Gastroesophageal sphincter (tissue), 4 donors: ENCODE data around the gene SECISBP2. TPM values are rescaled to one million over a fixed set of nuclear protein-coding genes. Genes with fewer than 3 reads are reported as not detected.

Experiments used
- ATAC-seq: fragments of 150-250 bp; one replicate; pipeline ENCODE4 v1.9.1; 2016; ENCODE audit warnings: mild to moderate bottlenecking, moderate library complexity
- H3K27ac ChIP-seq, 4 donors: fragments of 200-600 bp; sonication (generic) in 3 of 4; 1 replicate in 3 of 4; 2 replicates in 1 of 4; pipeline ENCODE4 v1.5.1; 2016 to 2019
- H3K27me3 ChIP-seq: fragments of 200-600 bp; sonication (generic); one replicate; pipeline ENCODE4 v1.5.1; 2019
- H3K36me3 ChIP-seq, 2 donors: fragments of 200-600 bp; sonication (generic); one replicate each; pipeline ENCODE4 v1.5.1; 2019; ENCODE audit warnings: control low read depth in 1 of 2
- H3K4me1 ChIP-seq, 3 donors: fragments of 200-600 bp; sonication (generic); 1 replicate in 2 of 3; 2 replicates in 1 of 3; pipeline ENCODE4 v1.5.1; 2016 to 2019; ENCODE audit warnings: control low read depth in 2 of 3
- H3K4me3 ChIP-seq, 2 donors: fragments of 200-600 bp; sonication (generic); one replicate each; pipeline ENCODE4 v1.5.1; 2019; ENCODE audit warnings: mild to moderate bottlenecking in 1 of 2, moderate library complexity in 1 of 2
- H3K9me3 ChIP-seq, 3 donors: fragments of 200-600 bp; sonication (generic); one replicate each; pipeline ENCODE4 v1.5.1; 2017 to 2019; ENCODE audit warnings: control low read depth in 2 of 3
- EP300 ChIP-seq: sonication (generic); formaldehyde crosslinking; IDR thresholded peaks from one replicate; pipeline ENCODE4 v1.6.1; 2017; ENCODE audit warnings: antibody characterized with exemption, mild to moderate bottlenecking
- POLR2A ChIP-seq, 2 donors: fragments of 450-650 bp; IDR thresholded peaks; one replicate each; pipeline ENCODE4 v1.6.1; 2017; ENCODE audit warnings: antibody characterized with exemption in 2 of 2, mild to moderate bottlenecking in 2 of 2, moderate library complexity in 1 of 2
- POLR2AphosphoS5 ChIP-seq: sonication (generic); formaldehyde crosslinking; IDR thresholded peaks from one replicate; pipeline ENCODE4 v1.6.1; 2017; ENCODE audit warnings: antibody characterized with exemption
- WGBS, 2 donors: methylation state at CpG; one replicate each; pipeline ENCODE4 v1.1.5; 2018; ENCODE audit warnings: low coverage in 1 of 2; 5-methylcytosine and 5-hydroxymethylcytosine counted together
- total RNA-seq, 4 donors: library from RNA; depleted of rRNA; stranded (reverse); fragments of >200 nt; gene quantifications; one replicate each; pipeline ENCODE4 v1.1.0, GENCODE V29; 2016
- TF ChIP-seq, protein P1 (sequence below), 4 experiments: fragments of 200-600 bp in 2 of 4; fragments of 450-650 bp in 2 of 4; sonication (generic) in 1 of 4; IDR thresholded peaks; one replicate each; pipeline ENCODE4 v1.5.1; 2017 to 2019; ENCODE audit warnings: antibody characterized with exemption in 4 of 4, mild to moderate bottlenecking in 2 of 4, moderate library complexity in 2 of 4

Gene SECISBP2
- total RNA-seq, 4 donors from 2014 or later: 23.3 to 49.5 (median 33.4) TPM

GRCh38 chr9:89304020-89304833 lies 14.1 kb upstream of the SECISBP2 start:
- Histone ChIP-seq H3K4me1 (peaks cover 0 to 3% (median 0%) of the 10 kb centered on the region in 3 donors), H3K36me3 (peaks cover 0 to 9% of the 10 kb centered on the region in 2 donors), H3K9me3 (no peaks in the 10 kb centered on the region), H3K27ac (no peak overlapping the region), H3K4me3 (no peak overlapping the region), H3K27me3 (no peaks in the 10 kb centered on the region)
- WGBS, 2 donors: 78 to 84% methylated on average over 3 to 7 of the region's 7 CpGs
- TF ChIP-seq POLR2AphosphoS5 (no peak), EP300 (no peak), POLR2A (IDR thresholded peaks at IDR 0.05) (no peak)
- TF ChIP-seq, protein P1, sequence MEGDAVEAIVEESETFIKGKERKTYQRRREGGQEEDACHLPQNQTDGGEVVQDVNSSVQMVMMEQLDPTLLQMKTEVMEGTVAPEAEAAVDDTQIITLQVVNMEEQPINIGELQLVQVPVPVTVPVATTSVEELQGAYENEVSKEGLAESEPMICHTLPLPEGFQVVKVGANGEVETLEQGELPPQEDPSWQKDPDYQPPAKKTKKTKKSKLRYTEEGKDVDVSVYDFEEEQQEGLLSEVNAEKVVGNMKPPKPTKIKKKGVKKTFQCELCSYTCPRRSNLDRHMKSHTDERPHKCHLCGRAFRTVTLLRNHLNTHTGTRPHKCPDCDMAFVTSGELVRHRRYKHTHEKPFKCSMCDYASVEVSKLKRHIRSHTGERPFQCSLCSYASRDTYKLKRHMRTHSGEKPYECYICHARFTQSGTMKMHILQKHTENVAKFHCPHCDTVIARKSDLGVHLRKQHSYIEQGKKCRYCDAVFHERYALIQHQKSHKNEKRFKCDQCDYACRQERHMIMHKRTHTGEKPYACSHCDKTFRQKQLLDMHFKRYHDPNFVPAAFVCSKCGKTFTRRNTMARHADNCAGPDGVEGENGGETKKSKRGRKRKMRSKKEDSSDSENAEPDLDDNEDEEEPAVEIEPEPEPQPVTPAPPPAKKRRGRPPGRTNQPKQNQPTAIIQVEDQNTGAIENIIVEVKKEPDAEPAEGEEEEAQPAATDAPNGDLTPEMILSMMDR (IDR thresholded peaks at IDR 0.05): no peak
- ATAC-seq: no peak

DNA sequence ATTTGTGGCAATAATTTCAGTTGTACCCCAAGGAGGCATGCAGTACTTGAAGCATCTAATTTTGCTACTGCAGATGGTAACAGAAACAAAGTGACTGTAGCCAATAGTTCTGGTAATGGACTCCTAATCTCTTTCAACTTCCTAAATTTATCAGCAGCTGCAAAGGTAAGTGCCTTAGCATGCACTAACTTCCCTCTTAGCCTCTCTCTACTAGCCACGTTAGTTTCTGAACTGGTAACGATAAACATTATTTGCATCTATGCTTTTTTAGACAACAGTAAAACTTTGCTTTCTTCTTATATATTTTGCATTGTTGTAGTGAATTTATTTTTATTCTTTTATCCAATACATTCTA lies 13.5 kb upstream of the SECISBP2 start:
- TF ChIP-seq EP300 (no peak), POLR2AphosphoS5 (no peak), POLR2A (IDR thresholded peaks at IDR 0.05) (no peak)
- TF ChIP-seq, protein P1 (IDR thresholded peaks at IDR 0.05): no peak
- H3K27me3 ChIP-seq: no peaks in the 10 kb centered on the region

GRCh38 chr9:89305868-89306267 lies 12.4 kb upstream of the SECISBP2 start:
- H3K4me3 ChIP-seq: no peak overlapping the region
- ATAC-seq: no peak
- no peaks in the 10 kb centered on the region for H3K27me3 ChIP-seq
- peaks cover 0 to 9% of the 10 kb centered on the region in 2 donors for H3K36me3 ChIP-seq
- WGBS, 2 donors: 78 to 93% methylated on average over 2 to 3 of the region's 3 CpGs
- H3K9me3 ChIP-seq: no peaks in the 10 kb centered on the region
- peaks cover 0 to 13% (median 6%) of the 10 kb centered on the region in 3 donors for H3K4me1 ChIP-seq
- TF ChIP-seq, protein P1 (IDR thresholded peaks at IDR 0.05): no peak
- TF ChIP-seq POLR2A (IDR thresholded peaks at IDR 0.05): no peak
- no peak for TF ChIP-seq POLR2AphosphoS5
- TF ChIP-seq EP300: no peak
- H3K27ac ChIP-seq: no peak overlapping the region

More for the DNA sequence above, 13.5 kb upstream of the SECISBP2 start:
- Histone ChIP-seq H3K36me3 (peaks cover 0 to 9% of the 10 kb centered on the region in 2 donors), H3K27ac (no peak overlapping the region), H3K9me3 (no peaks in the 10 kb centered on the region), H3K4me1 (peaks cover 0 to 9% (median 4%) of the 10 kb centered on the region in 3 donors), H3K4me3 (no peak overlapping the region)
- ATAC-seq: no peak
- 83 to 89% methylated on average over 2 of the region's 2 CpGs for whole genome bisulfite sequencing, 2 donors

DNA sequence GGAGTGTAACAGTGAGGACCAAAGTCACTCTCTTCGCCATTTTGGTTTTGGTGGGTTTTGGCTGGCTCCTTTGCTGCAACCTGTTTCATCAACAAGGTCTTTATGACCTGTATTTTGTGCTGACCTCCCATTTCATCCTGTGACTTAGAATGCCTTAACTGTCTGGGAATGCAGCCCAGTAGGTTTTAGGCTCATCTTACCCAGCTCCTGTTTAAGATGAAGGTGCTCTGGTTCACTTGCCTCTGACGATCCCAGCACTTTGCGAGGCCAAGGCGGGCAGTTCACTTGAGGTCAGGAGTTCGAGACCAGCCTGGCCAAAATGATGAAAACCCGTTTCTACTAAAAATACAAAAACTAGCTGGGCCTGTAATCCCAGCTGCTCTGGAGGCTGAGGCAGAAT lies 9.1 kb upstream of the SECISBP2 start:
- Histone ChIP-seq H3K27me3 (no peaks in the 10 kb centered on the region), H3K4me1 (peaks cover 0 to 29% (median 12%) of the 10 kb centered on the region in 3 donors), H3K36me3 (peaks cover 0 to 9% of the 10 kb centered on the region in 2 donors), H3K9me3 (no peaks in the 10 kb centered on the region), H3K4me3 (no peak overlapping the region), H3K27ac (peak overlapping the region in 3 of 4 donors; percentile 95 to 100 (median 100))
- WGBS, 2 donors: 75 to 100% methylated on average over 1 to 2 of the region's 6 CpGs
- TF ChIP-seq, protein P1 (IDR thresholded peaks at IDR 0.05): no peak
- TF ChIP-seq POLR2AphosphoS5 (no peak), POLR2A (IDR thresholded peaks at IDR 0.05) (no peak), EP300 (no peak)
- no peak for ATAC-seq
